PFSK-1 (cell line): Measurements from ENCODE around the gene DAAM1. TPM values are rescaled to one million over a fixed set of nuclear protein-coding genes. Genes with fewer than 3 reads are reported as not detected.

Experiments
- FOXP2 ChIP-seq: optimal IDR thresholded peaks from 2 replicates; pipeline ENCODE3; 2011; ENCODE audit warnings: borderline replicate concordance, control low read depth, inconsistent platforms; ENCODE audit not compliant: insufficient read depth; ENCODE audit errors: extremely low read length, extremely low read depth
- POLR2AphosphoS5 ChIP-seq: IDR thresholded peaks from 2 replicates; pipeline ENCODE4 v1.6.1; 2012; ENCODE audit warnings: low read depth, mild to moderate bottlenecking, control low read depth, low read length, moderate library complexity
- SIN3A ChIP-seq: IDR thresholded peaks from 2 replicates; pipeline ENCODE4 v1.6.1; 2012; ENCODE audit warnings: mild to moderate bottlenecking, low read length, moderate library complexity, borderline replicate concordance; ENCODE audit not compliant: insufficient read depth
- TAF1 ChIP-seq: IDR thresholded peaks from 2 replicates; pipeline ENCODE4 v1.6.1; 2012; ENCODE audit warnings: low read length, control low read depth, borderline replicate concordance; ENCODE audit not compliant: insufficient read depth
- polyA plus RNA-seq: library from polyadenylated mRNA; unstranded; fragments of >200 nt; gene quantifications from one replicate; pipeline ENCODE4 v1.2.1, GENCODE V29; 2012; ENCODE audit warnings: low read depth, missing spikeins; ENCODE audit not compliant: insufficient read length
- TF ChIP-seq, protein P1 (sequence below), 2 experiments: IDR thresholded peaks; 2 replicates each; pipeline versions ENCODE4 v1.6.1 to v1.8.0; 2011 to 2012; ENCODE audit warnings: low read depth in 2 of 2, low read length in 2 of 2, control low read depth in 1 of 2, inconsistent platforms in 1 of 2, mild to moderate bottlenecking in 1 of 2, moderate library complexity in 1 of 2; ENCODE audit not compliant: insufficient read depth in 1 of 2

The DAAM1 gene
- 0.63 TPM for polyA plus RNA-seq

- TF ChIP-seq TAF1 = no peak
- TF ChIP-seq SIN3A = no peak
- TF ChIP-seq POLR2AphosphoS5 = no peak
- TF ChIP-seq, protein P1, sequence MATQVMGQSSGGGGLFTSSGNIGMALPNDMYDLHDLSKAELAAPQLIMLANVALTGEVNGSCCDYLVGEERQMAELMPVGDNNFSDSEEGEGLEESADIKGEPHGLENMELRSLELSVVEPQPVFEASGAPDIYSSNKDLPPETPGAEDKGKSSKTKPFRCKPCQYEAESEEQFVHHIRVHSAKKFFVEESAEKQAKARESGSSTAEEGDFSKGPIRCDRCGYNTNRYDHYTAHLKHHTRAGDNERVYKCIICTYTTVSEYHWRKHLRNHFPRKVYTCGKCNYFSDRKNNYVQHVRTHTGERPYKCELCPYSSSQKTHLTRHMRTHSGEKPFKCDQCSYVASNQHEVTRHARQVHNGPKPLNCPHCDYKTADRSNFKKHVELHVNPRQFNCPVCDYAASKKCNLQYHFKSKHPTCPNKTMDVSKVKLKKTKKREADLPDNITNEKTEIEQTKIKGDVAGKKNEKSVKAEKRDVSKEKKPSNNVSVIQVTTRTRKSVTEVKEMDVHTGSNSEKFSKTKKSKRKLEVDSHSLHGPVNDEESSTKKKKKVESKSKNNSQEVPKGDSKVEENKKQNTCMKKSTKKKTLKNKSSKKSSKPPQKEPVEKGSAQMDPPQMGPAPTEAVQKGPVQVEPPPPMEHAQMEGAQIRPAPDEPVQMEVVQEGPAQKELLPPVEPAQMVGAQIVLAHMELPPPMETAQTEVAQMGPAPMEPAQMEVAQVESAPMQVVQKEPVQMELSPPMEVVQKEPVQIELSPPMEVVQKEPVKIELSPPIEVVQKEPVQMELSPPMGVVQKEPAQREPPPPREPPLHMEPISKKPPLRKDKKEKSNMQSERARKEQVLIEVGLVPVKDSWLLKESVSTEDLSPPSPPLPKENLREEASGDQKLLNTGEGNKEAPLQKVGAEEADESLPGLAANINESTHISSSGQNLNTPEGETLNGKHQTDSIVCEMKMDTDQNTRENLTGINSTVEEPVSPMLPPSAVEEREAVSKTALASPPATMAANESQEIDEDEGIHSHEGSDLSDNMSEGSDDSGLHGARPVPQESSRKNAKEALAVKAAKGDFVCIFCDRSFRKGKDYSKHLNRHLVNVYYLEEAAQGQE (IDR thresholded peaks at IDR 0.05; ENCODE audit: insufficient read depth in 1 of 2, low read depth in 2 of 2, low read length in 2 of 2) = no peak
- TF ChIP-seq FOXP2 = no peak
Observed at GRCh38 chr14:59188461-59189090, at the start of gene DAAM1. TSS of gene DAAM1 (plus strand) at chr14:59188667. CDS start at chr14:59263478, 74,811 bp downstream.

DNA sequence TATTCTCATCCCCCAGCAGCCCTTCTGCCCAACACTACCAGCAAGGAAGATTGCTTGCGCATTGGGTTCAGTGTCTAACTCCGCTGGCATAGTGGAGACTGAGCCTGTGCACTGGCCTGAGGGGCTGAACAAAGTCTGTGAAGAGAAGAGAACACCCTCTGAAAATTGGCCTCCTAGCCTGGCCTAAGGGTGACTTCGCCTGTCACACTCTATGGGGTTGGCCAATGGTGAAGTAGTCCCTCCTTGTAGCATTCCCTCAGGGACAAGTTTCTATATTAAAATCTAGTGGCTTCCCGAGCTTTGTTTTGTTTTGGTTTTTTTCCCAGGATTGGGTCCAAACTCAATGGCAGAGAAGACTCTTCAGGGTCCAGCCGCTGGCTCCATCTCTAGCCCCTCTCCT, 49.1 kb upstream of the DAAM1 start:
- TF ChIP-seq FOXP2 = no peak
- TF ChIP-seq TAF1 = no peak
- TF ChIP-seq, protein P1 (IDR thresholded peaks at IDR 0.05; ENCODE audit: insufficient read depth in 1 of 2, low read depth in 2 of 2, low read length in 2 of 2) = no peak
- TF ChIP-seq SIN3A = no peak

GRCh38 chr14:59140106-59140843, 48.2 kb upstream of the DAAM1 start:
- no peak for TF ChIP-seq TAF1
- TF ChIP-seq FOXP2 = no peak
- TF ChIP-seq SIN3A = no peak

DNA sequence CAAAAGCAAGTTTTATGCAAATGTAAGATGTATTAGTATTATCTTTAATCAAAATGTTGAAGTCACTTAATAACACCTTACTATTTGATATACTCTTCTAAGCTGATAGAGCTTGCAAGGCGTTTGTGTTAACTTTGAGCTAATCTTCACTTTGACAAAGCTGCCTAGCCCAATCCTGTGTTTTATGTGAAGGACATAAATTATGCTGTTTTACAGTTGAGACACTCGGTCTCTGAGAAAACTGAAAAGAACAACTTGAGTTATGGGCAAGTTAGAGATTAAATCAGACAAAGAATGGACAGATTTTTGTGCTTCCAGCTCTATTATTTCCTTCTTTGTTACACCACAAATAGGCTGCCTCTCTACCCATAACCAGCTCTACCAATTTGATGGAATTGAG, 42.0 kb upstream of the DAAM1 start:
- no peak for TF ChIP-seq SIN3A
- TF ChIP-seq TAF1 = no peak
- TF ChIP-seq POLR2AphosphoS5 = no peak

GRCh38 chr14:59147007-59147406, 41.5 kb upstream of the DAAM1 start:
- TF ChIP-seq SIN3A = no peak
- no peak for TF ChIP-seq TAF1
- TF ChIP-seq FOXP2 = no peak
- TF ChIP-seq, protein P1 (IDR thresholded peaks at IDR 0.05; ENCODE audit: insufficient read depth in 1 of 2, low read depth in 2 of 2, low read length in 2 of 2) = no peak
- TF ChIP-seq POLR2AphosphoS5 = no peak

- TF ChIP-seq SIN3A = no peak
- TF ChIP-seq POLR2AphosphoS5 = no peak
- no peak for TF ChIP-seq TAF1
- TF ChIP-seq, protein P1 (IDR thresholded peaks at IDR 0.05; ENCODE audit: insufficient read depth in 1 of 2, low read depth in 2 of 2, low read length in 2 of 2) = no peak
- no peak for TF ChIP-seq FOXP2
Observed at GRCh38 chr14:59148334-59148900, 40.0 kb upstream of the DAAM1 start.
